Embryonic facial prominence (tissue), 1 donor: ENCODE results near the gene SLC9A6.

ENCODE experiments used
- DNase-seq: peaks from one replicate; pipeline ENCODE4 v3.0.0-alpha.2; 2016; ENCODE audit errors: extremely low spot score

Gene SLC9A6

DNA sequence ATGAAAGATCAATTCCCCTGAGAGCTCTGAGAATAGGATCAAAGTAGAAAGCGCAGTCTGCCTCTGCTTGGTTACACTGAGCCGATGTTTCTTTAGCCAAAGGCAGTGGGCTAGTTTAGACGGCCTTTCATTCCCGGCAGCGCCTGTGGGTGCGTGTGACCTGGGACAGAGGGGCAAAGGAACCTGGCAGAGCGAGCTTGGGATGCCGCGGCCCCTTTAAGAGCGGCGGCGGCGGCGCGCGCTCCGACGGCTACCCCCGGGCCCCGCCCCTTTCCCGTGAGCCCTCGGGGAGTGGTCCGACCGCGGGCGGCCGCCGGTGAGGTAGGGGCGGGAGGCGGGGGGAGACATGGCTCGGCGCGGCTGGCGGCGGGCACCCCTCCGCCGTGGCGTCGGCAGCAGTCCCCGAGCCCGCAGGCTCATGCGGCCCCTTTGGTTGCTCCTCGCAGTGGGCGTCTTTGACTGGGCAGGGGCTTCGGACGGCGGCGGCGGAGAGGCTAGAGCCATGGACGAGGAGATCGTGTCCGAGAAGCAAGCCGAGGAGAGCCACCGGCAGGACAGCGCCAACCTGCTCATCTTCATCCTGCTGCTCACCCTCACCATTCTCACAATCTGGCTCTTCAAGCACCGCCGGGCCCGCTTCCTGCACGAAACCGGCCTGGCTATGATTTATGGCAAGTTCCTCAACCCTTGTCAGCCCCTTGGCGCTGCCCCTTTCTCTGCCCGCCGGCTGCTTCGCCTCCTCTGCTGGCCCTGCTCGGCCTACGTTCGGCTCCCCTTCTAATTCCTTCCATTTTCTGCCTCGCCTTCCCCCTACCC is at the start of gene SLC9A6:
Gene SLC9A6 (plus strand): TSS at position 279 of the 816 bp plus-strand sequence. CDS start 224 bp downstream, at position 503.
- no peak for DNase-seq

DNA sequence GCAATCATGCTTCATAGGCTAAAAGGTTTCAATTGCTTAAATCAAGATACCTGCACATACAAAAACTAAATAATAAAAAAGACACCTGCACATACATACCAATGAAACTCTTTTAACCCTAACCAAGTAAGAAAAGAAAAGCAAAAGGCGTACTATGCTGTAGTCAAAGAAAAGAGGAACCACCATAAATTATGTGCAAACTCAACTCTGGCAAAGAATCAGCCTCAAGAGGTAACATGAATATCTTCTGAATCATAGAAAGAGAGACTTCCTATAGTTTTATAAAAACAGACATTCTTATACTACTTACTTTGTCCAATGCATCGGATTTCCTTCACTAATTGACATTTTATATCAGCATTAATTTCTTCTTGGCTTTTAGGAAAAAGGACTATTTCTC is 40.7 kb upstream of the SLC9A6 start:
- no peak for DNase-seq

DNA sequence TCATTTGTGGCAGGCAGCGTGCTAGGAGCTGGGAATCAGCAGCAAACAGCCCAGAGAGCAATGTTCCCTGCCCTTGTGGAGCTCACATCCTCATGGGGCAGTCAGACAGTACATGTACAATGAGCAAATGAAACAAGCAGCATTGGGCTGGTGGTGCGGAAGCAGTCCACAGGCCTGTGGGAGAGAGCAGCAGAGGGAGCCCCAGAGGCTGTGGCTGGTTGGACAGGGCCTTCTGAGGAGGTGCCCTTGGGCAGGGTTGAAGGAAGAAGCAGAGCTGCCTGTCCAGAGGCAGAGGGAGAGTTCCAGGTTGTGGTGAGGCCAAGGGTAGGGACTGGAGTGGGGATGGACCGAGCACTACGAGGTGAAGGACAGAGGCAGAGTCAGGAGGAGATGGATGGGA is 33.9 kb upstream of the SLC9A6 start:
- DNase-seq, result no peak

DNA sequence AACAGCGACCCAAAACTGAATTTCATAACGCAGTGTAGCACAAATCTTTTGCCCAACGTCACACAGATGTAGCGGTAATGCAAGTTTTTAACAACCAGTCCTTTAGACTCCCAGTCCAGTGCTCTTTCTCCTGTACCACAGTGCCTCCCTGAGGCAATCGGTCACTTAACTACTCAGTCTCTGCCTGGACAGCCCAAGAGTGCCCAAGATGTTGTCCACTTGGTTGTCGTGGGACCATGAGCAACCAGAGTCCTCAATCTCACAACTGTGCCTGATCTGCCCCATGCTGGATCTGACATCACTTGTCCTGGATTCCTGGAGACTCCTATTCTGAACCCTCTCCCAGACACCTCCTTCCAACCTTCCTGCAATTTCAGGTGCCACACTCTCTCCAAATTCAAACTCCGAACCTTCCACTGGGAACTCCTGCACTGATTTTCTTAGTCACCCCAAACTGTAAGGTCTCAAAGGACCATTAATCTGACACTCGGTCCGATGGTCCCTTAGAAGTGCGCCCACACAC is 12.1 kb upstream of the SLC9A6 start:
- no peak for DNase-seq

DNA sequence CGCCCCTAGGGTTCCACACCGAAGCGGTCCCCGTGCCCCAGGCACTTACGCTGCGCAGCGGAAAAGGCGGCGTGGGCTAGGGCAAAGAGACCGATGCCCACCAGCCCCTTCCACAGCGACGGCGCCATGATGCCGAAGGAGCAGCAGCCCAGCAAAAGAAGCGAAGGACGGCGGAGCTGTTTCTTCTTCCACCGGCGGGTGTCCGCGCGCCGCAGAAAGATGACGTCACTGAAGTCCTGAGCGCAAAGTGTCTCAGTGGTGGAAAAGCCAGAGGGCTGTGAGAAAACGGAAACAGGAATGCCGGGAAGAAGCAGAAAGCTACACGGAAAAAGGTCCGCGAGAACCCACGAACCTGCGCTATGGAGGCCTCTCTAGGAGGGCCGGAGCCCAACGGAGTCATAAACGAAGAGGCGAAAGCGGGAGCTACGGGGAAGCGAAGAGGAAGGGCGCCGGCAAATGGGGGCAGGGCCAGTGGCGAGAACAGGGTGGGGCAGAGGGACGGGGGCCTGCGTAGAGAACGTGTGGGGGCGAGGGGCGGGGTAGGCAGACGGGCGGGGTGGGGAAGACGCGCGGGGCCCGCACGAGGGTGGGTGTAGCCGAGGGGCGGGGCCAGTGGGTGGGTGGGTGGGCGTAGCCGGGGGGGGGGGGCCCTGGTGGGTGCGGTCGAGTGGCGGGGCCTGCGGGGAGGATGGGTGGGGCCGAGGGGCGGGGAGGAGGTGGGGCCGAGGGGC is 11.5 kb upstream of the SLC9A6 start, which contains the start of gene MMGT1:
Gene MMGT1 (minus strand): TSS at position 441 of the 731 bp plus-strand sequence. CDS start 313 bp downstream, at position 128.
- peak; percentile 85 for DNase-seq

DNA sequence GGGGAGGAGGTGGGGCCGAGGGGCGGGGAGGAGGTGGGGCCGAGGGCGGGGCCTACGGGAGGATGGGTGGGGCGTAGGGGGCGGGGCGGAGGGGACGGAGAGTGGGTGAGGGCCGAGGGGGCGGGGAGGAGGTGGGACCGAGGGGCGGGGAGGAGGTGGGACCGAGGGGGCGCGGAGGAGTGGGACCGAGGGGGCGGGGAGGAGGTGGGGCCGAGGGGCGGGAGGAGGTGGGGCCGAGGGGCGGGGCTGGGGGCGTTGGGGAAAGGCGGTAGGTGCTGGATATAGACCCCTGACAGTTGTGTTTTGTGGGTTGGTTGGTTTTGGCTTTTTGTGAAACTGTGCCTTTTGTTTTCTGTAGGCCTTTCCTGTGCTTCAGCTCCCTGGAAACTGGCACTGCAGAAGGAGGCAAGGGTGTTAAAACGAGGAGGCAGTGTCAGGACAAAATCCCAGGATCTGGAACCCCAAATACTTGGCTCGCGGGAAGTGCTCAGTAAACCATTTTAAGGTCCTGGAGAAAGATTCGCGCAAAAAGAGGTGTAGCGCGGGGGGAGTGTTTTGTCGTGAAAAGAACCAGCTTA is 10.9 kb upstream of the SLC9A6 start:
- DNase-seq, result no peak

DNA sequence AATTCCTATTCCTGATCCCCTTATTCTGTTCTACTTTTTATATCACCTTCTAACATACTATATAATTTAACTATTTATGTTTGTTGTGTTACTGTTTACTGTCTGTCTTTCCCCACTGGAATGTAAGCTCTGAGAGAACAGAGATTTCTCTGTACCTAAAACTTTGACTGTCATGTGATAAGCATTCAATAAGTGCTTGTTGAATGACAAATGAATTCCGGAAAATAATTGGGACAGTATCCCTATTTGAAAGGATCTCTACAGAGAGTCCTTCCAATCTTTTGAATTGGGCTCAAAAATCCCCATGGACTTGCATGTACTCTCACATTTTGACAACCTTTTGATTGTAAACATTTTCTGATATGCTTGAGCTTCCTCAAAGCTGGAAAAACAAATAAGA is 9.8 kb upstream of the SLC9A6 start:
- no peak for DNase-seq

DNA sequence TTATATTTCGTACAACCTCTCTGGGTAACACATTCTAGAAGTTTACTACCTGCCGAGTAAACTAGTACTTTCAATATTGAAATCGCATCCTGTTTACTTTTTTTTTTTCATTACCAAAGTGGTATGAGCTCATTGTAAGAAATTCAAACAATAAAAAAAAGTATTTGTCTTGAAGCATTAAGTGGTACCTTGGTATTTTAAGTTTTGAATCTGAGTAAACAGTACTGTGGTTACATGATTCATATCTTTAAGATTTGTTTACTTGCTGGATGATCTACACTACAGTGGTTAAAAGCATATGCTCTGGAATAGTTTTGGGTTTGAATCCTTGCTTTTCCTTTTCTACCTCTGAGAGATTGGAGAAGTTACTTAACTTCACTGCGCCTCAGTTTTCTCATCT is 7.6 kb upstream of the SLC9A6 start:
- no peak for DNase-seq

DNA sequence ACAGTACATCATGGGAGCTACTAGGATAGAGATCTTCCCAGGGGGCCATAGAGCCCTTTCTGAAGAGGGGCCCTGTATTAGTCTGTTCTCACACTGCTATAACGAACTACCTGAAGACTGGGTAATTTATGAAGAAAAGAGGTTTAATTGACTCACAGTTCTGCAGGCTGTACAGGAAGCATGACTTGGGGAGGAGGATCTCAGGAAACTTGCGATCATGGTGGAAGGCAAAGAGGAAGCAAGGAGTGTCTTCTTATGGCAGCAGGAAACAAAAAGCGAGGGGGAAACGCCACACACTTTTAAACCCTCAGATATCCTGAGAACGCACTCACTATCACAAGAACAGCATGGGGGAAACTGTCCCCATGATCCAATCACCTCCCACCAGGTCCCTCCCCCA is 4.2 kb upstream of the SLC9A6 start:
- no peak for DNase-seq

DNA sequence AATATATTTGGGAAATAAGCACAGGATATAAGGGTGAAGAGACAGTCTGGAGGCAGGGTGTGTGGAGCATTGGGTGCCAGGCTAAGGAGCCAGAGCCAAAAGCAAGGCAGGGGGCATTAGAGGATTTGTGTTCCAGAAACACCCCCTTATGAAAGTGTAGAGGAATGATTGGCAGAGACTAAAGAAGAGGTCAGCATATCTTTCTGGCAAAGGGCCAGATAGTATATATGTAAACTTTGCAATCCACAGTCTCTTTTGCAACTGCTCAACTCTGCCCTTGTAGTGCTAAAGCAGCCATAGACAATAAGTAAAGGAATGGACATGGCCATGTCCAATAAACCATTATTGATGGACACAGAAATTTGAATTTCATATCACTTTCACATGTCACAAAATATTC is 3.6 kb upstream of the SLC9A6 start:
- DNase-seq, result no peak

DNA sequence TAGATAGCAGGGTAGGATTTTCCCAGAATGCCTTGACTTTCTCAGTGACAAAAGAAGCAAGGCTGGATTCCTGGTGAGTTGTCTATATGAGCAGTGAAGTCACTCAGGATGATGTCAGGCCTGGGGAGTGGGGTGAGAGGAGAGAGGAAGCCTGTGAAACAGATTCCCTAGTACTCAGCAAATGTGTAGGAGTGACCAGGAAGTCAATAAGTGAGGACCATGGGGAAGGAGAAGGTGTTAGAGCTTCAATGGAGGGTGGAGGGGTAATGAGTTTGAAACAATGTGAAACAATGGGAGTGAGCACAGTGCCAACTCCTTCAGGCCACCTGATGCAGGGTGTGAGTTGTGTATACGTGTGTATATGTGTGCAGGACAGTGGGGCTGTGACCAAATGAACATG is 2.4 kb upstream of the SLC9A6 start:
- no peak for DNase-seq

DNA sequence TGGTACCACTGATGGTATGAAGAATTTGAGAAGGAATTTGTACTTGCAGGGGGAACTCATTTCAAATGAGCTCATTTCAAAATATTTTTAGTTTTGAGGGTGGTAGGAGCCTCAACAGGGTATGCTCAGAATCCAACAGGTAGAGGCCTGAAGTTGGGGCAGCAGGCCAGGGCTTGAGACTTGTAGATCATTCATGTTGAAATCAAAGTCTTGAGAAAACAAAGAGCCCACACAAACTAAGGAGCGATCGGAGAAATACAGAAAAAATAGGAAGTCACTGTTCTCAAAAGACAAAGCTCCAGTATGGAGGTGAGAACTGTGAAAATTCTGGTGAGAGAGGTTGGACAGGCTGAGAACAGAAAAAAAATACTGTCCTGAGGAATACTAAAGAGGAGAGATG is 979 bp upstream of the SLC9A6 start:
- DNase-seq, result no peak

DNA sequence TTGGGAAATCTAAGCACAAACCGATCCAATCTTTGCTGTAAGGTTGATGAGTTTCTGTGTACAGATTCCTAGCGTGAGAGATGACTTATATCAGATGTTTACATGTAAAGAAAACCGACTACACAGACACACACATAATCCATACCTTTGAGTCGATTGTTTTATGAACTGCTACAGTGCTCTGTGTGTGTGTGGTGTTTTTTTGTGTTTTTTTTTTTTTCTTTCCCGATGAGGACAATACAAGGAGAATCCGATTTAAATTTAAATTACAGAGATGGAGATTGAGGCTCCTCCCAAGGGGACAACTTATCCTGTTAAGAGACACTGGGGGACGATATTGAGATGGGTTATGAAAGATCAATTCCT is 461 bp upstream of the SLC9A6 start:
- DNase-seq, result no peak

DNA sequence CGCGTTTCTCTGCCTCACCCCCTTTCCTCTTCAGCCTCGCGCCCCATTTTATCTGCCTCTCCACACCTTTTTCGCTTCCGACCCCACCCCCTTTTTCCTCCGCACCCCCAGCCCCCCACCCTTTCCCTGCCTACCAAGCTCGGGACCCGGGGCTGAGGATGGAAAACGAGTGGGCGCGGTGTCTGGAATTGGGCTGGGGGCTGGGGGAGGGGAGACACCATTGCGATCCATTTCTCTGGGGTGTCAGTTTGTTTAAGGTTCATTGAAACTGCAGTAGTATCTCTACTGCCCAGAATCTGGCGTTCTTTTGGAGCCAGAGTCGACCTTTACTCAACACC is 707 bp downstream of the SLC9A6 start:
- DNase-seq, result no peak

DNA sequence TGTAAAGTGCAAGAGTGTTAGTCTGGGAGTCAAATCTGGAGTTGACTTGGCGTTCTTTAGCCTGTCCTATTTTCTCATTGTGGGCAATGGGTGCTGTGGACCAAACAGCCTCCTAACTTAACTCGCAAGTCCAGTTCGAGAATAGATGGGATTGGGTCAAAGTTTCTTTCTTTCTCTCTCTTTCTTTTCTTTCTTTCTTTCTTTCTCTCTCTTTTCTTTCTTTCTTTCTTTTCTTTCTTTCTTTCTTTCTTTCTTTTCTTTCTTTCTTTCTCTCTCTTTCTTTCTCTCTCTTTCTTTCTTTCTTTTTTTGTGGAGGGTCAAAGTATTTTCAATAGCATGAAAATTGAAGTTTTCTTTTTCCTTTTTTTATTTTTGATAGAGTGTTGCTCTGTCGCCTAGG is 3.0 kb downstream of the SLC9A6 start:
- no peak for DNase-seq

DNA sequence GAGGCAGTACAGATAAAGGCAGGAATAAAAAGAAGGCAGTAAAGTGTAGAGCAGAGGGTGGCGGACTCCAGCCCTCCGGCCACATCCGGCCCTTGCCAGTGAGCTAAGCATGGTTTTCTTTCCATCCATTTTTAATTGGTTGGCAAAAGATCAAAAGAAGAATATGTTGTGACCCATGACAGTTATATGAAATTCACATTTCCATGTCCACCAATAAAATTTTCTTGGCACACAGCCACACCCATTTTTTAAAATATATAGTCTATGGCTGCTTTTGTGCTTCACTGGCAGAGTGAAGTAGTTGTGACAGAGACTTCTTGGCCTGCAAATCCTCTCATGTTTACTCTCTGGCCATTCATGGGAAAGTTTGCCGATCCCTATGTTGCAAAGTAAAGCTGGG is 29.8 kb downstream of the SLC9A6 start:
- no peak for DNase-seq

DNA sequence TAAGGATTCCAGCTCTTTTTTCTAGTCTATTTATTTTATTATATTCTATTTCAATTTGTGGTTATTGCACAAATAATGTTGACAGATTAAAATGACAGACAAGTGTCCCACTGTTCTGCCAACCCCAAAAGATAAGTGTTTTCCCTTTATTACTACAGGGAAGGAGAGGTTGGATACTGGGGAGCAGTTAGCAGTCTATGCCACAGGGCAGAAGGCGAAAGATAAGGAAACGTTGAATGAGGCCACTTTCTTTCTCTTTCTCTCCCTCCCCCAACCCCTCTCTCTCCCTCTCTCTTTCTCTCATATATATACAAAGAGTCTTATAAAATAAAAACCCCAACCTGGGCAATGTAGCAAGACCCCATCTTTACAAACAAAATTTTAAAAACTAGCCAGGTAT is 31.6 kb downstream of the SLC9A6 start:
- no peak for DNase-seq

DNA sequence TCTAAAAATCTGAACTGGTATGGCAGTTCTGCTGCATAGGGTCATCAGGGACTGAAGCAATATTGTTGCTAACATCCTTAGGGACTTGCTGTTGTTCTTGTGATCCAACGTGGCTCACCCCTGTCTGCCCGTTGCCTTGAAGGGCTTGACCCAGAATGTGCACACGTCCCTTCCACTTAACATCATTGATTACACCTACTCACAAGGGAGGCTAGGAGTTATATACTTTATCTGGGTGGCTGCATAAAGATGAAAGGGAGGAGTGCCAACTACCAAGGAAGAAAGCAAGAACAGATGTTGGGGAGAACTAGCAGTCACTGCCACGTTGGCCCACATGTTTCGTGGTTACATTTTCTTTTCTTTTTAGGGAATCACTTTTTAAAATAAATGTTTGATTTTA is 34.0 kb downstream of the SLC9A6 start:
- DNase-seq, result no peak

DNA sequence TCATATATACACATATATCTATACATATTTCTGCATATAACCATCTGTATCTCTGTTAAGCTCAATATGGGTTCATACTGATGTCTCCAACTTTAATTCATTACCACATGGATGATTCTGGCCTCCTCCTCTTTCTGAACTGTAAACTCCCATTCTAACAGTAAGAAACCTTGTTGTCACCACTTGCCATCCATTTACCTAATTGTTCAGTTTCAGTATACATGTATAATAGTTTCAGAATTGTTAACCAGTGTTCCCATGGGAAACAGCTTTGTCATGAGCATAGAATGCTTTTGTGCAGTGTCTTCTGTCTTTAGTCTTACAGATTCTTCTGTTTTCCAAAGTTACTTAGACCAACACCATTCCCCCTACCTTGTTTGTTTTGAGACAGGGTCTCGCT is 35.9 kb downstream of the SLC9A6 start:
- no peak for DNase-seq

DNA sequence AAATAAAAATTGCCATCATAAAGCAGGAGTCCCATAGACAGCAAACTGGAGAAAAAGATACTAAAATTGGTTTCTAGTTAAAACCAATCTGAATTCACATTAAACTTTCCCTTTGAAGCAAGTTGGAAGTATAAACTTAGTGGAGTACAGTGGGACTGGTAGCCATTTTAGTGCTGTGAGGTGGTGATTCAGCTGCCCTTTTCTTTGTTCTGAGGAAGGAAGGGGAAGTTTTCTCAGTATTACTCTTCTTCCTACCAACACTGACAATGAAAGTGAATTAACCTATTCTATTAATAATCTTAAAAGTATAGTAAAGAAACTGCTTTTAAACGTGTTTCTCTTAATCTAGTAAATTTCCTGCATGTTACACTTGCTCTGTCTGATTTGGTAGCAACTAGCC is 36.7 kb downstream of the SLC9A6 start:
- no peak for DNase-seq

DNA sequence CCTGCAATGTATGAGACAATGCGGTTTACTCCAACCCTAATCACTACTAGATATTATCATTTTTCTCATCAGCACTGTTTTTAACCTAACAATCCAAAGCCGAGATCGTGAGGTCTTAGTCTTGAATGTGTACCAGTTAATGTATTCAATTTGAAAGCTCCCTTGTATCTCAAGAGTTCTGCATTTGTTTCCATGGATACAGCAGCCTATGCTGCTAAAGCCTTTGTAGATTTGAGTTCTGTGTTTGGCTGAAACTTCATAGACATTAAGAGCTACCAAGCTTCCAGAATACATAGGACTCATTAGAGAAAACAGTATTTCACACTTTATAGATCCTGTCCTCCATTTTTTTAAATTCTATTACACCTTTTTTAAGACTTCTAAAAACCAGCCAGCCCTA is 39.9 kb downstream of the SLC9A6 start:
- no peak for DNase-seq

DNA sequence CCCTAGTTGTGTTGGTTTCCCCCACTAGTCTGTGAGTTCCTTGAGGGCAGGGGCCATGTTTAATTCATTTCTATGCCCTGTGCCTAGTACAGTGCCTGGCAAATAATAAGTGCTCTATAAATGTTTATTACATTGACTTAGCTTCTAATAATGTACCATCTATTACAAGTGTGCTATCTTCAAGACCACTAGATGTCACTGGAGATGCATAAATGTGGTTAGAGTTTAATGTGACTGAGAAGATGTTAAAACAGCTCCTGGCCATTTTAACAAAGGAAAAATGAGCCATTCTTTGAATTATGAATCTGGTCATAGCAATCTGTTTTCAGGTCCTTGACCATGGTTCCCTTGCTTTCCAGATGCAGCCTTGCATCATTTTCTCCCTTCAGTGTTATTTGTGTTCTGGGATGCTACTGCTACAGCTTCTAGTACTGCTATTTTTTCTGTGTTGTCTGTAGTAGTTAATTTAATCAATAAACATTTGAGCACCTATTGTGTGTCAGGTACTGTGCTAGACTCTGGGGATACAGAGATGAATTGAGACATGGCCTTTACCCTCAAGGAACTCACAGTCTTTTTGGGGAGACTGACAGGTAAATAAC is 43.2 kb downstream of the SLC9A6 start:
- no peak for DNase-seq
